HG03196 (cell line): Measurements from ENCODE around the gene LRIG1.

Experiments
- ATAC-seq: cut with Tn5 transposase; IDR thresholded peaks from one replicate; pipeline ENCODE4 v1.9.1; 2021; ENCODE audit not compliant: unreplicated experiment

Gene LRIG1

DNA sequence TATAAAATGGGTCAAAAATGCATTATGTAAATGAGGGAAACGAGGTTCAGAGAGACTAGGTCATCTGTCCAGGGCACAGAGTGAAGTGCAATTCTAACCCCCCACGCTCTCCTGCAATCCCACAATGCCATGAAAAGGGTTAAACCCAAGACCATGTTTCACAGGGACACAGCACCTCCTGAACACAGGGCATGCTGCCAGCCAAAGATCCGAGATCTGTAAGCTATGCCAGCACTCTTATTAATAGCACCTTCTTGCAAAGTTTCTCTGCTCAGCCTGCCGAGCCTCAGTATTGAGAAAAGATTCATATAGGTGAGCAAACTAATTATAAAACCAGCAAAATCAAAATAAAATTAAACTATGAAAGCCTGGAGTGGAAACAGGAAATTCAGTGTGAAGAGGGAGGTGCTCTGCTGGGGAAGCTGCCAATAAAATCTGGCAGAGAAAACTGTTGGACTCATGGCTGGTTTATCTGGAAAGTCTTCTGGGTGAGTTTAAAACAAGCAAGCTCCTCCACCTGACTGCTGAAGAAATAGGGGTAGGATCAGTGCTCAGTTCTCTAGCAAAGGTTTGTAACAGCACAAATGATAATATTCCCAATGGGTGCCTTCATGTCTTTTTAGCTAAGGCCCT is 50.3 kb downstream of the LRIG1 start:
- ATAC-seq, result no peak

DNA sequence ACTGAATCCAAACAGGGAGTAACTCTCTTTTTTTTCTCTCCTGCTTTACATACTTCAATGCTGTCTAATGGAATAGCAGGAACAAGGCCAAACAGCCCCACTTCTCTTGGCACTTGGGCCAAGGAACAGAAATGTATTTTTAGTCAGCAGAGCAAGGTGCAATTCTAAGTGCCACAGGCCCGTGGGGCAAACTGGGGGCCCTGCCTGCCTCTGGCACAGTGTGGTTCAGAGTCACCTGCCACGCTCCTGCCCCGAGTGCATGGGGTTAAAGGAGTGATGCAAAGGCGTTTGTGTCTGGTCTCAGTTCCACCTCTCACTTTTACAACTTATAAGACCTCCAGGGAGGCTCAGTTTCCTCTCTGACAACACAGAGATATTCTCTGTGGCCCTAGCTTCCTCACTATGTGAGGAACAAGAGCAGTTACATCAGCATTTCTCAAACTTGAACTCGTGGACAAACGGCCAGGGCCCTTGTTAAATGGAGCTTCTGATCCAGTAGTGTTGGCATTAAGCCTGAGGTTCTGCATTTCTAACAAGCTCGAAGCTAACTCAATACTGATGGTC is 51.3 kb downstream of the LRIG1 start:
- peak; percentile 66 for ATAC-seq

DNA sequence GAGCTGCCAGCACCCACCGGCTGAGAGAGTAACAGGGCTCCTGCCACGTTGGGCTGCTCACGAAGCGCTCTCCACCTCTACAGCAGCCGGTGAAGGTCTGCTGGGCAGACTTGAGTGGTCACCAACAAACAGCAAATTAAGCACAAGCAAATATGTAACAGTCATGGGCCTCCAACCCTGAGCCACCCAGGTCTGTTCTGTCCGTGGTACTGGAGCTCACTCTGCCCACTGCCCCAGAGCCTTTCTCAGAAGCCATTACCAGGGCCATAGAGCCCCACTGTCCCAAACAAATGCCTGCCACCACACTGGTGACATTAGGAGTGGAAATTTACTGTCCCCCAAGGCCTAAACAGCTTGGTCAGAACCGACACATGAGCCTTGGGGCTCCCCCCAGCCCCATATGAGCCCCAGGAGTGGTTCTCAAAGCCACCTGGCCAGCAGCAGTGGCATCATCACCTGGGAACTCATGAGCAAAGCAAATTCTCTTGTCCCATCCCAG is 56.6 kb downstream of the LRIG1 start:
- ATAC-seq, result no peak

DNA sequence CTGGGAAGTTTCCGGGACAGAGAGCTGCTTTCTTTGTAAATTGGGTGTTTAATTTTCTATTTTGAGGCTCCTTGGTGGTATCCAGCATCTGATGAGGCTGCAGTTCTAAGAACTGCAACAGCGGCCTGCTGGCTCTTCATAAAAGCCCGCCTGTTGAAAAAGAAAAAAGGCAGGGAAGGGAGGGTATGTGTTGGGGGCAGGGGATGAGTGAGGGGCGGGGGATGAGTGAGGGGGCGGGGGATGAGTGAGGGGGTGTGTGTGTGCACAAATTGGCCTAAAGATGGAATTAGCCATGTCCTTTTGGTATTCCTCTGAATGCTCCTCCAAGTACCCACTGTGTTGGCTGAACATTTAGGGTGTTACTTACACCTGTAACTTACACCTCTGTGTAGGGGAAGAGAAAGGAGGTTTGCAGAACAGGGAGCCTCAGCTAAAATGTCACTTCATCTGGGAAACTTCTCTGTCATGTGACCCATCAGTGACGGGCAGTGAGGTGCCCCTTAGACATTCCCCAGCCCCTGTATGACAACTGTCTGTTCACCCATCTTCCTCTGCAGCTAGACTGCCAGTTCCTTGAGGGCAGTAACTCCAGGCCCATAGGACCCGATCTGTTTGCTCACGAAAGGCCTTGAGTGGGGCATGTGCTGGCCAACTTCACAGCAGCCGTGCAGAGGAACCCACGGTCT is 57.6 kb downstream of the LRIG1 start:
- ATAC-seq, result no peak

DNA sequence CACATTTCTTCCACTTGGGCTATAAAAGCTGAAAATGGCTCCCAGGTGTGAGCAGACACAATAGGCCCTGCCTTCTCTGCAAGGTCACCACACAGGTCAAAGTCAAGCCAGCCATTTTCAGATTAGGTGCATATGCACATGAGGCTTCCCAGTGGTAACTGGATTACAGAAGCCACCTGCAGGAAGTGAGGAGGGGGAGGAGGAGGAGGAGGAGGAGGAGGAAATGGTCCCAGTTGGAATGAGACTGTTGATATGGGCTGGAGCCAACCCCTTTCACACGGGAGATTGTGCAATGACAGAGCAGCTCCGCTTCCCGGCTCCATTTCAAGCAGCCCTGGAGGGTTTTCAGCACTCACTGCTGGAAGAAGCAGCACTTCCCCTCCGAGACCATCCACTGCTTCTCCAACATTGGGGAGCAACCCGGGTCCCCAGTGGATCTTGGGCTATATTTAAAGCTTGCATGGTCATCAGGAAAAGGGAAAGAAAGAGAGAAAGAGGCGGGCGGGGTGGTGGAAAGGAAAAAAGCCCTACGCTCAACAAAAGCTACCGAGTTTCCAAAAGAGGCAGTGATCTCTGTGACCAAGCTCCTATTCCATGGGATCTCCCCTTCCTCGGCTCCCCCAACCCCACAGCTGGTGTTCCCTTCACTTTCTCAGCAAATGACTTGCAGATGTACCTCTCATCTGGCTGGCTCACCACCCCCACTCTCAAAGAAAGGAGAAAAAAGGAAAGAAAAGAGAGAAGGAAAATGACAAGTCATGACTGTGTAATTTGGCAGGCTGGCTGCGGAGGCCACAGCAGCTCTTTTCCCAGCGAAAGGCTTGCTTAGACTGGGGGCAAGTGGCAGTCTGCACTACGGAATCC is 58.3 kb downstream of the LRIG1 start:
- no peak for ATAC-seq

DNA sequence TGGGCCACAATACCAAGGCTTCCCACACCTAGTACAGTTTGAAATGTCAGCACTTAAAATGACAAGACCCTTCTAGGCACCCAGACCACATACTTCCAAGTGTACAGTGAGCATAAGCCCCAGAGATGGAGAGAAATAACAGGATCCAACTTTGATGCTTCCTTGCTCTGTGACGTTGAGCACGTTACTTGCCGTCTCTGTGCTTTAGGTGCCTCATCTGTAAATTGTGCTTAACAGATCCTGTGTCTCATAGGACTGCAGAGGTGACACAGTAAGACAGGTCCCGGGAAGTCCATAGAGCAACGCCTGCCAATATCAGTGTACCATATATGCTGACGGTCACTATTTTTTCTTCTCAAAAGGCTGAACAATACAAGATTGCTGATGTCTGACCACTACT is 59.1 kb downstream of the LRIG1 start:
- no peak for ATAC-seq

DNA sequence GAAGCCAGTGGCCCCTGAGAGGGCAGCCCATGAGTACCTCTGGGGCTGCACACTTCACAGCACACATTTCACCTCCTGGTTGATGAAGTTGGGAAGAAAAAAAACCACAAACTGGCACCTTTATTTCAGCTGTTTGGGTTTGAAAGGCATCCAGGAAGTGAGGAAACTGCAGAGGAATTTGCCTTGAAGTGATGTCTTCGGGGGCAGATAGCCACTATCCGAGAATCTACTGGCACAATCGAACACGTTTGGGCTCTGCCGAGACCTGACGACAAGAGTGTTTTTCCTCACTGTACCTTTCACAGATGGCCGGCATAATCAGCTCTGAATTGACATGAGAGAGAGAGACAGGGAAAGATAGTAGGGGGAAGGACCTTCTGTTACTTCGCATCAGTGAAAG is 59.7 kb downstream of the LRIG1 start:
- ATAC-seq, result no peak

DNA sequence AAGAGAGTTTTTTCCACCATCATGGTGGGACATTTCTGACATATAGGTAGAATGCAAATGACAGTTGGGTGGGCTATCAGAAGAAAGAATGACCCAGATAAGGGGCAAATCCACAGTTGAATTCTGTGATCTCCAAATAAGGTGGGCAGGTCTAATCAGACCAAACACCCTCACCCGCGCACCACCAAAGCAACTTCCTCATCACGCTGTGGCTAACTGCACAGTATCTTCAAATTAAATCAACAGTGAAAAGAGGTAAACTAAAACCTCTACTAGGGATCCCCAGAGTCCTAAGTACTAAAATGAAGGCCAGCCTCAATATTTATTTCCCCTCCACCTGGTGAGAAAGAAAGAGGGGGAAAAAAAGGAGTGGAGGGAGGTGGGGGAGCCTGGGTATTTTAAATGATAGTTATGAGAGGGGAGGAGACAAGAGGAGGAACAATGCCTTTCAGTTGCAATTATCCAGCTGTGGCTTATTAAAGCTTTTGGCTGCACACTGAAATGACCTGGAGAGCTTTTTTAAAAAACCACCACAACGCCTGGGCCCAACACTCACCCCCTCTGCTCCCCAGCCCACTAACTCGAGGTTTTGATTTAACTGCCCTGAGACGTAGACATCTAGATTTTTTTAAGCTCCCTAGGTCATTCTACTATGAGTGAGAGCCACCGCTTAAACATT is 61.0 kb downstream of the LRIG1 start:
- ATAC-seq, result no peak

DNA sequence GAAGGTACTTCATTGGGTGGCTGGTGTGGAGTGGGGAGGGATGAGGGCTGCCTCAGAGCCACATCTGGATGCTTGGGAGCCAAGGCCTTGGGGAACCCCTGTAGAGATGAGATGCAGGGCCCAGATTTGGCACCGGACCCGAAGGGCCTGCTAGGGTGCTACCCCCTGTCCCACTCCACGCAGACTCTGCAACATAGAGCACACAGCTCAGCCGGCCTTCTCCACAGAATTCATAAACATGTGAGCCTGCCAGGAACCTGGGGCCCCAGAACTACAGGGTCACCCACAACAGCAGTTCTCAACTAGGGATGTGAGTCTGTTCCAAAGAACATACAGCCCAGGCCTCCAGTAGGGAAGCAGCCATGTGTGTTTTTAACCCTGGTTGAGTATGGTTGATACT is 62.8 kb downstream of the LRIG1 start:
- ATAC-seq, result no peak

DNA sequence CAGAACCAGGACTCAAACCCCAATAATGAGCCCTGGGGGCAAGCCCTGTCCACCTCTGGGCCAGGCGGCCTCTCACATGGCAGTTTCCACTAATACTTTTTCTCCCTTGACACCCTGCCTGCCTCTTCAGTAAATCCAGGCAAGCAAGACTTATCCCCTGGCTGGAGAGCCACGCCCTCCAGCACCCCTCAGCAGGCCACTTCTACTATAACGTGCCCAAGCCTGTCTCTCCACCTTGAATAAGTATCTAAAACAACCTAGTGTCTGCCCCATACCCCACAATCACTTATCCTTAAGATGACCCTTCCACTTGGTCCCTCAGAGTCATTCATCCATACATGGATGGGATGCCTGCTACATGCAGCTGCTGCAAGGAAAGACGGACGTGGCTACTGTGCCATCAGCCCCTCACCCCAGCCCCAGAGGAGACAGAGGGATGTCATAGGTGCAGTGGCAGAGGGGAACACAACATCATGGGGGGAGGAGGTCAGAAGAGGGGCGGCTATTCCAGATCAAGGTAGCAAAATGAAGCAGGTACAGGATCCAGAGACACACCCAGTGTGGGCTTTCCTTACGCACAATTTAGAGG is 63.4 kb downstream of the LRIG1 start:
- ATAC-seq, result no peak

DNA sequence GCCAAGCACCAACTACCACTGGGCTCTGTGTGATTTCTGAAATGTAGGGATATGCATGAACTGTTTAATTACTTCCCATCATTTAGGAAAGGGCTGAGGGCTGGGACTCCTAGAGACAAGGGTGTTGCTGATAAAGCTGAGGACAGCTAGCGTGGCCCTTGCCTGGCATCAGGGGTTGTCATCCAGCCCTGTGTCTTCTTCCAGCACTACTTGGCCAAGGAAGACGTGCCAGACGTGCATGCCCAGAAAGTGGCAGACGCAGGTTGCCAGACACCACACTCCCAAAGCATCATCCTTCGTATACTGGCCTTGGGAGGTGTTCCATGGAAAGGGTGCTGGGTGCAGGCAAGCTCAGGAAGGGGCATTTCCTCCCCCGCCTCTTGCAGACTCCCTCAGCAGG is 64.8 kb downstream of the LRIG1 start:
- ATAC-seq, result no peak

DNA sequence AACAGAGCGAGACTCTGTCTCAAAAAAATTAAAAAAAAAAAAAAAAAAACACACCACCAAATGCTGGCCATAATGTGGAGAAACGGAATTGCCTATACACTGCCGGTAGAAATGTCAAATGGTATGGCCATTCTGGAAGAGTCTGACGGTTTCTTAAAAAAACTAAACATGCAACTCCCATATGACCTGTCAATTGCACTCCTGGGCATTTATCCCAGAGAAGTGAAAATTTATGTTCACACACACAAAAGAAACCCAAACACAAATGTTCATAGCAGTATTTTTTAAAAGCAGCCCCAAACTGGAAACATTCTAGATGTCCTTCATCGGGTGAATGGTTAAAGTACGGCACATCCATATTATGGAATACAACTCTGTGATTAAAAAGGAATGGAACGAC is 66.1 kb downstream of the LRIG1 start:
- ATAC-seq, result no peak

DNA sequence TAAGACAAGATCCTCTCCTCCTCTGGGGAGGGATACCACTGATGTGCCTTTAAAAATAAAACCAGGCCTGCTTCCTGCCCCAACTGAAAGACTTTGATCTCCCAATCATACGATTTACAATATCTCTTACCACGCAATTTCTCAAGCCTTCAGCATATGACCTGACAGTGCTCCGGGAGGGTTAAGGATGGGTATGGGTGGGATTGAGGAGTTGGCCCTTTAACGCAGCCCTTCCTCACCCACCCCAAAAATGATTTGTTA is 67.4 kb downstream of the LRIG1 start:
- no peak for ATAC-seq

DNA sequence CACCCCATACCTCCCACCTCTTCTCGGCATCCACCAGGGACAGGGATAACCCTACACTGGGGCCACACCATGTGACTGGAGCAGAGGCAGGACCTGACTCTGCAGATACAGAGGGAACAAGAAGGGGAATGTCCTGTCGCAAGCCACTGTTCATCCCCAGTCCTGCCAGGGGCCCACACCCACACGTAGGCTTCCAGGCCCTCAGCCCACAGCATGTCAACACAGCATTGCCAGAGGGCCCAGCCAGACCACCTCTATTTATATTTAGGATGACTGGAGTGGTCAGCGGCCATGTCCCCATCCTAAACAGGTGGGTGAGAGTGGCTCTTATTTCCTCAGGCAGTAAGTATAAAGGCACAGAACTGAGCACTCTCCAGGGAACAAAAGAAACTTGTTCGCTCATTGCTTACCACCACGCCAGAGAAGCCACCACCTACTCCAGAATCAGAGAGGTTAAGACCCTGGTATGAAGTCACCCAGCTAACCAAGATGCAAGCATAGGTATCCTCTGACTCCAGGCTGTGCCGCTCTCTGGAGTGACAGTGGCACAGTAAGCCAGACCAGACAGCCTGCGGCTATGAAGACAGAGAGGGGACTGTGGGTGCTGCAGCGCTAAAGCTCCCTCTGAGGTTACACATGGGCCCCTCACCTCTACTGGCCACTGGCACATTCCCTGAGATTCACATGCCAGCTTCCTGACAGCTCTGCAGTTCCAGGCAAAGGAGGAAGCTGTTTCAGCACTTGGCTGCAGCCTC is 67.9 kb downstream of the LRIG1 start:
- no peak for ATAC-seq

DNA sequence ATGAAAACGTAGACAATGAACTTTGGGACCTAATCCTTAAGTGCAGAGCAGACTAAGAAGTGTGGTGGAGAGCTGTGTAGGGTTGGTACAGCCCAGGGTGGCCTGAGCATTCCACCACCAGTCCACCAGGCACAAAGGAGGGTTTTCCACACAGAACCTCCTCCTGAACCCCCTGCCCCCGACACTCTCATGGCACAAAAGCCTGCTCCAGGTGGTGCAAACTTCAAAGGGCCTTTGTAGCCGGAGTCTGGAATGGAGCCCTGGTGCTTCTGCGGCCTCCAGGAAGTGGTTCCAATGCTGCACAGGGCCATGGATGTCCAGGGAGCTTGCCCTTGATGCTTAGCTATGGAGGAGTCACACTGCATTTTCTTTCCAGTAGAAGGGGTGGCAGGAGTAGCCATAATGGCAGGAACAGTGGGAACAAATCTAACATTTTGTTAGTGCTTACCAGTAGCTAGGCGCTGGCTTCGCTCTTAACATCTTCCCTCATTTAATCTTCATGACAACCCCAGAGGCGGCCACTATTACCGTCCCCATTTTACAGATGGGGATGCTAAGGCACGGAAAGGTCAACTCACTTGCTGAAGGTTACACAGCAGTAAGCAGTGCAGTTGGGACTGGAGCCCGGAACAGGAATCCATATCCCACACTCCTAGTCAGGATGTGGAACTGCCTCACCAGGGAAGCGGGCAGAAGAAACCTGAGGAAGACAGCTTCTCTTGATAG is 68.6 kb downstream of the LRIG1 start:
- ATAC-seq, result no peak

DNA sequence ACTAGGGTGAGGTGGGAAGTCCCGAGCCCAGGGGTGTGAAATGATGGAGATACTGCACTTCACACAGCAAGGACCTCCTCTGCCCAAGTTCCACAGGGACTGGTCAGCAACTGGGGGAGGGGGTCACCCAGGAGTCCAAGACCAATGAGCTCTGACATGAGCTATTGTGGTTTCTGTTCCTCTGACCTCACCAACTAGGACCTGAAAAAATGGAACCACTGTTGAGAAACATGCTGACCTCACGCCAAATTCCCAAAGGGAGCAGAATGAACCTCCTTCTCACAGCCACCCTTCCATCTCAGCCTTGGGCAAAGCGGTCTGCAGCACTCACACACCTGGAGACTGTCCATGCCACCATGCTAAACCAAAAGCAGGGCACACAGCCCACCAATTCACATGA is 69.3 kb downstream of the LRIG1 start:
- no peak for ATAC-seq

DNA sequence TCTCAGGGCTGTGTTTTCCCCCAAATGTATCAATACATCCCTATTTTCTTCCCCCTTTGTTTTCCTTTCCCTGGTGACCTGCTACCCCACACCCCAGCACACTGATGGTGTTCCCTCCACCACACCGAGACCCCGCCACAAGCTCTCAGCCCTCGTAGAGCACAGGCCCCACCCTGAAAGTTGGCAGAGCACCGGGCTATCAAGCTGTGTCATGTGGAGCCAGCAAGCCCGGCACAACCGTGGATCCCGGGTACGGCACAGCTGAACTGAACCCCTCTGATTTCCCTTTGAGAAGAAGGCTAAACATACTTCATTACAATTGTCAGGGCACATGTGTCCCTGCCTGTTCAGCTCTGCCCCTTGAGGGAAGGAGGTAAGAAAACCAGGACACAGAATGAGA is 69.9 kb downstream of the LRIG1 start:
- ATAC-seq, result no peak

DNA sequence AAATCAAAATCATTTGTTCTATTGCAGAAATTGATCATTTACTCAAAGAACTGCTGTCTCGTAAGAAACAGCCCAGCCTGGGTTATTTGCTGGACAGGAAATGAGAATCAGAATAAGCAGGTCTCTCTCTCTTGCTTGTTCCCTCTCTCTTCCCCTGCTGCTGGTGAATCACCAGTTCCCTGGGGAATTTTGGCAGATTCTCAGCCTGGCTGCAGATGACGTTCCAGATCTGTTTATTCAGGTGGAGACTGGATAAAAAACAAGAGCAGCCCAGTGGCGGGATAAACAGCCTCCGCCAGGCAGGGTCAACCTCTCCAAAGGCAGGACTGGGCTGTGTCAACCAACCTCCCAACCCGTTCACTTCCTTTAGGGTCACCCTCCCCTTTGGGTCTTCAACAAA is 72.1 kb downstream of the LRIG1 start:
- no peak for ATAC-seq

DNA sequence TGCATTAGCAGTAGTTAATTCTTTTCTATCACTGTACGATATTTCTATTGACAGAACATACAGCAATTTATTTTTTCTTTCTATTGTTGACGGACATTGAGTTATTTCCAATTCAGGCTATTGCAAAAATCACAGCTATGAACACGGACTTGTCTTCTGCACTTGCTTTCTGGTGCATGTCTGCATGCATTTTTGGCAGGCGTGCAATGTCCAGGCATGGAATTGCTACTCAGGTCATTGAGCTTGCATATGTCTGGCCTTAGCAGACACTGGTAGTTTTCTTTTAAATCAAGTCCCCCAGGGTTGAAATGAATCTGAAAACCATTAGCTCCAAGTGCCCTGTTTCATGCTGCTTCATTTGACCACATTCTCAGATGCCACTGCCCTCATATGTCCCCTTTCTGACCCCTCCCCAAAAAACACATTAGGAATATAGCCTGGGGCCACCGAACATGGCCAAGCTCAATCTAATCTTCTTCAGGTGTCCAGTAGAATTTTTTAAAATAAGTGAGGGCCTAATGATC is 72.8 kb downstream of the LRIG1 start:
- no peak for ATAC-seq
